Right lobe of liver (tissue), 6 donors: ENCODE data around the gene GMIP. TPM values are rescaled to one million over a fixed set of nuclear protein-coding genes. Genes with fewer than 3 reads are reported as not detected.

Source experiments
- ATAC-seq, 4 donors: fragments of 200-7000 bp; cut with Tn5 transposase; one replicate each; pipeline ENCODE4 v1.9.1; 2020; ENCODE audit warnings: mild to moderate bottlenecking in 4 of 4, moderate library complexity in 4 of 4
- DNase-seq, 3 donors: peaks; one replicate each; pipeline ENCODE4 v3.0.0-alpha.2; 2020
- H3K27ac ChIP-seq, 3 donors: fragments of 200-600 bp; one replicate each; pipeline ENCODE4 v1.8.0; 2022
- H3K27me3 ChIP-seq, 2 donors: fragments of 200-600 bp; one replicate each; pipeline ENCODE4 v1.8.0; 2022
- H3K36me3 ChIP-seq, 4 donors: fragments of 200-600 bp; sonication (generic) in 1 of 4; one replicate each; pipeline versions ENCODE4 v1.5.1 to v1.8.0; 2017 to 2022; ENCODE audit warnings: control low read depth in 1 of 4
- H3K4me1 ChIP-seq, 4 donors: fragments of 200-600 bp; sonication (generic) in 1 of 4; one replicate each; pipeline versions ENCODE4 v1.5.1 to v1.8.0; 2017 to 2022; ENCODE audit warnings: control low read depth in 1 of 4
- H3K4me3 ChIP-seq, 3 donors: fragments of 200-600 bp; one replicate each; pipeline ENCODE4 v1.8.0; 2022
- H3K9me3 ChIP-seq, 4 donors: fragments of 200-600 bp; sonication (generic) in 1 of 4; one replicate each; pipeline versions ENCODE4 v1.5.1 to v1.8.0; 2017 to 2022; ENCODE audit warnings: control low read depth in 1 of 4
- CTCF ChIP-seq, 4 donors: fragments of 200-600 bp in 3 of 4; fragments of 450-650 bp in 1 of 4; IDR thresholded peaks; one replicate each; pipeline versions ENCODE4 v1.5.1 to v1.8.0; 2016 to 2022; ENCODE audit warnings: antibody characterized with exemption in 4 of 4, mild to moderate bottlenecking in 2 of 4
- POLR2A ChIP-seq: fragments of 450-650 bp; IDR thresholded peaks from one replicate; pipeline ENCODE4 v1.6.1; 2017; ENCODE audit warnings: antibody characterized with exemption, mild to moderate bottlenecking
- WGBS: methylation state at CpG from one replicate; pipeline ENCODE4 v1.1.6; 2018; ENCODE audit warnings: low coverage, low lambda C conversion rate; ENCODE audit not compliant: insufficient coverage; ENCODE audit errors: missing lambda C conversion rate; 5-methylcytosine and 5-hydroxymethylcytosine counted together
- intact Hi-C, 2 donors: fragments of 100-400 bp; cut with DNase I; formaldehyde crosslinking; loops; one replicate each; pipeline versions ENCODE4 v1.11.2 to v1.14.1; 2022
- total RNA-seq, 6 experiments: library from RNA; depleted of rRNA in 2 of 6; stranded (reverse); fragments of >200 nt in 2 of 6; fragmentation: NEBNext Ultra II Directional in 3 of 6; extraction: Animal tissue kit (Norgen Biotek cat#: 25700) in 3 of 6; gene quantifications; one replicate each; pipeline versions ENCODE4 v1.1.0 to v1.2.4, GENCODE V29; 2016 to 2023
- donor health status: DM: no; HTN: yes; CAD: no.
- donor health status: DM: no; HTN: no; CAD: no.
- donor health status: DM: no; HTN: no; CAD: no.
- donor health status: DM: no; HTN: yes; CAD: no.
- donor health status: DM: no; HTN: yes; CAD: no.

GMIP gene
- total RNA-seq, 6 experiments from 2014 or later = 3.5 to 8.0 (median 4.4) TPM

GRCh38 chr19:19663256-19664120 lies 20.0 kb upstream of the GMIP start, which contains the start of gene ATP13A1:
ATP13A1 (minus strand) TSS chr19:19663676; CDS start chr19:19663666, 10 bp downstream.
- Histone ChIP-seq H3K4me3 (peak within 1 kb of the TSS; percentile 91 to 96 (median 91)), H3K27ac (peak within 1 kb of the TSS; percentile 90 to 96 (median 95)), H3K9me3 (no peaks in the 10 kb centered on the region), H3K27me3 (no peaks in the 10 kb centered on the region), H3K36me3 (peaks cover 0 to 11% (median 7%) of the 10 kb centered on the region in 4 donors), H3K4me1 (peaks cover 0 to 10% (median 0%) of the 10 kb centered on the region in 4 donors)
- TF ChIP-seq POLR2A (peak; percentile 77), CTCF (IDR thresholded peaks at IDR 0.05) (peak in 2 of 4 donors; percentile 5 to 27)
- DNase-seq = peak; percentile 97 to 98 (median 98)
- intact Hi-C loops = no loop called here
- WGBS = 0% methylated on average over 14 of the region's 85 CpGs
- ATAC-seq = peak; percentile 92 to 97 (median 92)

DNA sequence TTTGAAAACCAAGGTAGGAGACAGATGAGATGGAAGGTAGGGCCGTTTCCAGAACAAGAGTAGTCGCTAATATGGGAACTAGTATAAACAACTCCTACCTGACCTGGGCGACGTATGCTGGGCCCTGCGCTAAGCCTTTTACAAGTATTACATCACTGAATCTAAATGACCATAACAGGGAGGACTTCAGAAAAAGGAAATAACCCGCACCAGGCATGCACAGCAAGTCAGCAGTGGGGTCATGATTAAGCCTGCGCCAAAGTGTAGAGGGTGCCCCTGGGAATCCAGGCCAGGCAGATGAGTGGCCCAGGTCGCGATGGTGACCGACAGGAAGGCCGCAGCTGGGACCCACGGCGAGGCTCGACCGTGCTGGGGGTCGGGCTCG lies 19.4 kb upstream of the GMIP start:
- peak overlapping the region in 2 of 3 donors; percentile 95 to 96 for H3K27ac ChIP-seq
- H3K27me3 ChIP-seq = no peaks in the 10 kb centered on the region
- TF ChIP-seq POLR2A (no peak), CTCF (IDR thresholded peaks at IDR 0.05) (no peak)
- peaks cover 0 to 17% (median 10%) of the 10 kb centered on the region in 4 donors for H3K36me3 ChIP-seq
- H3K4me1 ChIP-seq = peaks cover 0 to 10% (median 0%) of the 10 kb centered on the region in 4 donors
- peak overlapping the region; percentile 91 to 96 (median 91) for H3K4me3 ChIP-seq
- intact Hi-C loops = no loop called here
- DNase-seq = no peak
- 18% methylated on average over 5 of the region's 17 CpGs for WGBS
- H3K9me3 ChIP-seq = no peaks in the 10 kb centered on the region
- ATAC-seq = no peak

- no peak for ATAC-seq
- peaks cover 0 to 10% (median 0%) of the 10 kb centered on the region in 4 donors for H3K4me1 ChIP-seq
- intact Hi-C loops = no loop called here
- 69% methylated on average over 8 of the region's 8 CpGs for WGBS
- no peaks in the 10 kb centered on the region for H3K9me3 ChIP-seq
- TF ChIP-seq CTCF (IDR thresholded peaks at IDR 0.05) (no peak), POLR2A (no peak)
- no peak for DNase-seq
- no peak overlapping the region for H3K27ac ChIP-seq
- H3K4me3 ChIP-seq = peak overlapping the region; percentile 91 to 96 (median 91)
- H3K36me3 ChIP-seq = peaks cover 0 to 22% (median 11%) of the 10 kb centered on the region in 4 donors
- no peaks in the 10 kb centered on the region for H3K27me3 ChIP-seq
Measured at GRCh38 chr19:19662344-19662743, 18.9 kb upstream of the GMIP start.

DNA sequence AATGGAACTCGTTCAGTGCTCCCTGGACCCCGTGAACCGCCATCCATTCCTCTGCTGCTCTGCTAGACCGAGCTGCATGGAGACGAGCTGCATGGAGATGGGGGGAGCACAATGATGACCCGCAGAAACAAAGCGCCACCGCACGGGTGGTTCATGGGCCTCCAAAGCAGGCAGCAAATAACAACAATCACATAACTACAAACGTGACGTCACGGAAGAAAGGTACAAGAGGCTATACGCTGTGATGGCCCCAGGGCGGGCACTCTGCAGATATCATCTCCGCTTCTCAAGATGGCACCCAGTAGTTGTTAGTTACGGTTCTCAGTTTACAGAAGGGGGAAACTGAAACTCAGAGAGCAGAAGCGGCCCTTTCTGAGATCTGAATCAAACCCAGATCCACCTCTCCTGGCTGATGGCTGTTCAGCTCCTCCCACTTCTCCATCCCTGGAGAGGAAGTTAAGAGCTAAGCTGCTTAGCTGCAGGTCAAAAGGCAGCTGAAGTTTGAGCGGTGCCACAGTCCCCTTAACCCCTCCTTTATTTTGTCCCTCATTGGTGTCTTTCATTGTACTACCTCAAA lies 18.3 kb upstream of the GMIP start:
- Histone ChIP-seq H3K36me3 (peaks cover 0 to 28% (median 14%) of the 10 kb centered on the region in 4 donors), H3K4me3 (no peak overlapping the region), H3K27me3 (no peaks in the 10 kb centered on the region), H3K9me3 (no peaks in the 10 kb centered on the region), H3K27ac (no peak overlapping the region), H3K4me1 (peaks cover 0 to 10% (median 0%) of the 10 kb centered on the region in 4 donors)
- WGBS = 63% methylated on average over 12 of the region's 18 CpGs
- intact Hi-C loops = no loop called here
- no peak for DNase-seq
- ATAC-seq = no peak
- no peak for TF ChIP-seq CTCF (IDR thresholded peaks at IDR 0.05)
- no peak for TF ChIP-seq POLR2A
